HG03442 (cell line): ENCODE measurements around the gene INSM1.

Experiments
- ATAC-seq: cut with Tn5 transposase; IDR thresholded peaks from one replicate; pipeline ENCODE4 v1.9.1; 2021; ENCODE audit warnings: mild to moderate bottlenecking, moderate library complexity; ENCODE audit not compliant: unreplicated experiment

Gene INSM1

DNA sequence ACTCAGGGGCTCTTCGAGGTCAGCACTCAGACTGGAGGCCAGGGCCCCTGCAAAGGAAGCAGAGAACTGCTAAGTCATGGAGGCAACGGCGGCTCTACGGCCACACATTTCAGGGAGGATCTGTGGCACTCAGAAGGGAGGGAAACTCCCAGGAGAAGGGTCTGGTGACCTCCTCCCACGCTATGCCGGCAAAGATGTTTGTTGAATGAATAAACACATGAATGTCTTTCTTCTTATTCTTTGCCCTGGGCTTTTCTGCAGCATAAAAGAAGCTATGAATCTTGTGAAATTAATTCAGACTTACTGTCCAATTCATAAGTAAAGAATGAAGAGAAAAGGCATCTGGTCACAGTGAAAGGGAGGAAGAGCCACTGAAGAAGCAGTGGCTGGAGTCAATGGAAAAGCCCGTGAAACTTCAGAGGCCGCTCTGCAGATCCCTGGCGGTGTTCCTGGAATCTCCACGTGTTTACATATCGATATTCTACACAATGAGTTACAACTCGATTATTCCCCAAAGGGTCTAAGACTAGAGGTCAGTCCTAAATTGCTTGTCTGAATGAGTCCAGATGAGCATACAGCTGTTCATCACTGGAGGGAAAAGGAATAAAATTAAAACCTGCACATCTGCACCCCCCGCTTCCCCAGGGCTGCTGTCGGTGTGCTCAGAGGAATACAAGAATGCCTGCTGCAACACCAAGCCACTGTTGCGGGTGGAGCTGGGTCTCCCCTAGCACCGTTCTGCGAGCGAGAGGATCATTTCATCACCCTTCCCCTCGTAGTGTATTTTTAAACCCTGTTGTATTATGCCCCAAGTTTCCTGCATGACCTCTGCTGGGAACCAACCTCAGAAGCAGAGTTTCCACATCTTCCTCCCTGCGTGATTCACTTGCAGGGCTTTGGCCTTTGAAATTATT is 25.6 kb downstream of the INSM1 start:
- ATAC-seq = no peak

DNA sequence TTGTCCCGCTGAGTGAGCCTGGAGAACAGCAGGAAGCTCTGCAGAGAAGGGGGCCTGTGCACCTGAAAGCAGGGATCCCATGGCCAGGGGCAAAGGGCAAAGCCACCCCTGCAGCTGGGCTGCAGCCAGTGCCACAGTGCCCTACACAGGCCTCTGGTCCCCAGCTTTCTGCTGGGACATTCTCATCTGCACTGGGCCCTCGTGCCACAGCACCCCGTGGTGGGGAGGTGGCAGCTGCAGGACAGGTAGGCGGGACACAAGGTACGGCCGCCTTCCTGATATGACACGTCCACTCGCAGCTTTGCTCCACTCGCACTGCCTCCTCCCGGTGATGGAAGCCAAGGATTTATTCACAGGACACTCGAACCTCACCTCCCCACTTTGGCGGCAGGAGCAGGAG is 27.2 kb downstream of the INSM1 start:
- ATAC-seq = no peak

GRCh38 chr20:20395903-20396568 is 28.1 kb downstream of the INSM1 start:
- no peak for ATAC-seq

- ATAC-seq = no peak
These were observed 28.9 kb downstream of the INSM1 start for GRCh38 chr20:20396794-20397193.

DNA sequence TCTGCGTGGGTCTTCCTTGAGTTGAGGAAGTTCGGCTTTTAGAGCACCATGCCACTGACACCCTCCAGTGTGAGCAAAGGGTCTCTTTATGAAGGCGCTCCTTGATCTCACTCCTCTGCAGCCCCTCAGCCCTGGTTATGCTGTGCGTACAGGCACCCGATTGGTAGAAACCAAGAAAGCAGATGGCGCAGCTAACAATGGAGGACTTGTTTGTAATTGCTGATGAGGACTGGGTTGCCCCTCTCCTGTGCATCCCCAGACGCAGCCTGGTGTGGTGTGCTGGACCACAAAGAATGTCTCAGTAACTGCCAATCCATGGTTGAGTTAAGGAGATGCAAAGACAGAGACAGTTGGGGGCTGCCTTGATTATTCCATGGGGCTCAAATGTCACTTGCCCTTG is 30.2 kb downstream of the INSM1 start:
- no peak for ATAC-seq

- ATAC-seq = no peak
These were observed 31.9 kb downstream of the INSM1 start for GRCh38 chr20:20399531-20400500.

DNA sequence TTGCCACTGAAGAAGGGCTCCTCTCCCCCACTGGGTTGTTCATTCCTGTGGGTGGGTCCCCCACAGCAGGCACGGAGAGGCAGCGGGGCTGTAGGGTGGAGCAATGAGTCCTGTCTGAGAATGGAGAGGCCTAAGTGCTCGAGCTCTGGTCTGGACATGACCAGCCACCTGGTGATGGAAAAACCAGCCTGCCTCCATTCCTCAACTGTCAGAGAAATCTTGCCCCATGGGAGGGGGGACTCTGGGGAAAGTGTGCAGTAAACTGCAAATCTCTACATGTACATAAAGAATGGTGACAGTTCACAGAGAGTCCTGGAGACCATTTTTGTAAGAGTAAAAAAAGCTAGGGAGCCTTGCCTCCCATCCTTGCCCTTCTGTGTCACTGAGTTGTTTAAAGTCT is 34.1 kb downstream of the INSM1 start:
- no peak for ATAC-seq

DNA sequence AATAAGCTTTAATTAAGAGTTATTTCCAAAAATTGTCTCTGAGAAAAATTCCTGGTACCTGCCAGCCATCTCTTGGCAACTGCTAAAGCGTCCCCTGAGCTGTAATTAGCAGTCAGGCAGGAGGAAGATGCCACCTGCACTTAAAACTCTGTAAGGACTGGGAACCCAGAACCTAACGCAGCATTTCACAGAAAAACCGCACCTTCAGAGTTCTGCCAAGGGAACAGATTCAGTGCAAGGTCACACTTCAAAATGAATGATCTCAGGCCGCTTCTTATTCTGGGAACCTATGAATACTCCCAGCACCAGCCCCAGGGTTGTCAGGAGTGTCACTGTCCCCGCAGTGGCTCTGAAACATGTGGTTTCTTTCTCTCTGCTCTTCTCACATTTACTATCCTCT is 36.7 kb downstream of the INSM1 start:
- ATAC-seq = no peak

DNA sequence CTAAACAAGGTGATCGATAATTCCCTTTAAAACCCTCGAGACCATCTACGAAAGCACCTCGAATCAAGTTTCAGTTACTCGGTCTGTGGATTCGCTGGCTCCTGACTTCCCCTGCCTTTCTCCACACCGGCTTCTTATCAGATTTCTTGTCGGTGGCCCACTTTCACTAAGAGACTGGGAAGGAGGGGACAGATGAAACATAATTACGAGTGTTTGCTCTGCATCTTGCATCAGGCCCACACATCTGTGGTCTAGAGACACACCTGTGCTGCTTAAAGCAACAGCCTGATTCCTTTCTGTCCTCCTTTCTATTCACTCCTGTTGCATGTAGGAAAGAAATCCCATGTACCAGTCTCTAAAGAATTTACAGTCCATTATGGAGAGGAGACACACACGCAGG is 37.7 kb downstream of the INSM1 start:
- no peak for ATAC-seq

DNA sequence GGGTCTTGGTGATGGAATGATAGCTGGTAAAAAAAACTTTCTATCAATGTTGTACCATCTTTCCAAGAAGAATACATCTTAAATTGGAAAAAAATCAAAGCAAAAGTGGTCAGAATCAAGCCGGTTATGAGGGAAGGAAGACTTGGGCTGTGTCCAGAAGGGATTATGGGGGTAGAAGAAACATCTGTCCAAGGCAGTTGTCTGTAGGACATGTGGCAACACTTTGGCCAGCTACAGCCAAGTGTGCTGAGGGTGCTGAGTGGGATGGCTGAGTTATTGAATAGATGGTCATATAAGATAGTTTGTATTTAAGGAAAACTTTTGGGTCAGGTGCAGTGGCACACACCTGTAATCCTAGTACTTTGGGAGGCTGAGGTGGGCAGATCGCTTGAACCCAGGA is 38.4 kb downstream of the INSM1 start:
- ATAC-seq = no peak

- no peak for ATAC-seq
These were observed 40.2 kb downstream of the INSM1 start for GRCh38 chr20:20407891-20408805.

GRCh38 chr20:20409331-20409730 is 41.4 kb downstream of the INSM1 start:
- no peak for ATAC-seq

DNA sequence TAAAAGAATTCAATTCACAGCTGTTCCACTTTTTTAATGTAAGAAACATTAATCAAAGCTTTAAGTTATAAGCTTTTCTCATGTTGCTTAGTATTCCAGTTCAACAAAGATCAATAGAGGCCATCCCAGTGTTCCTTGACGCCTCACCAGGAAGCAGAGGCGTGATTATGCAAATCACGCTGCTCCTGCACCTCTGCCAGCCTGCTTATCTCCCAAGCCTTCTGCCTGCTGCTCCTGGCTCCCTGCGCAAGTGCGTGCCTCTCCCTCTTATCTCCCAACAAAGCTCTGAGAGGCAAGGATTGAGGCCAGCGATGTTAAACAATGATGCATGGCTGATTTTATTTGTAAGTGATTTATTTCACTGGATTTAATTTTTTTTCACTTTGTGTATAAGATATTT is 42.8 kb downstream of the INSM1 start:
- ATAC-seq = no peak

DNA sequence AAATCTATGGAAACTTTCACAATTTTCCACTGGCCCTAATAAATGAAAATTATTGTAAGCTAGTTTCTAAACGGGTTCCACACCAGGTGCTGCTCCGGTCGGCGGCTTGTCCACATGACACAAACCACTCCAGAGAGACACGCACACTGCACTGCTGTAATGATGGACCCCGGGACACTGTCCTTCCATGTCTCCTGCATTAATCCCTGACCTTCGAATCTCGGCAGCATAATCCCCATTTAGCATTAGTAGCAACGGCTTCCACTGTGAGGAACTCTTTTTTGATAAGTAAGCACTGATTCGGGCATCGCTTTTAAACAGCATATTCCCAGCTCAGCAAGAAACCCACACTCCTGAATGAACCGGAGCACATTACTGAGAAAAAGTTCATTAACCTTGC is 43.5 kb downstream of the INSM1 start:
- no peak for ATAC-seq

DNA sequence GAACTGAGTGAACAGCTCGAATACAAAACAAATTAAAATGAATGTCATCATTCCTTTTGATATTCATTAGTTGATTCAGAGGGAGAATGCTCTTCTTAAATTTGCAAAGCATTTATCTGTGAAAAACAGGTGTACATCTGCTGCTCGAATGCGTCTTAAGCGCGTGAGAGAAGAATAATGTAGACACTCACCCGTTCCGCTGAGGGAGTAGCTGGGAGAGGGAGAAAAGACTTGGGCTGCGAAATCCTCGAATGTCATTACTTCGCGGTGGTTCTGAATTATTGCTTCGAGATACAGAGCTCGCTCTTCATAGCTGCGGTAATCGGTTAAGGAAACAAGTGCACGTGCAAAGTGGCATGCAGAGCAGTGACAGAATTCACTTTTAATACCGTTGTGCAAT is 43.9 kb downstream of the INSM1 start:
- no peak for ATAC-seq

- no peak for ATAC-seq
These were observed 44.8 kb downstream of the INSM1 start for GRCh38 chr20:20412750-20413149.

- ATAC-seq = no peak
These were observed 45.9 kb downstream of the INSM1 start for GRCh38 chr20:20413810-20414281.

DNA sequence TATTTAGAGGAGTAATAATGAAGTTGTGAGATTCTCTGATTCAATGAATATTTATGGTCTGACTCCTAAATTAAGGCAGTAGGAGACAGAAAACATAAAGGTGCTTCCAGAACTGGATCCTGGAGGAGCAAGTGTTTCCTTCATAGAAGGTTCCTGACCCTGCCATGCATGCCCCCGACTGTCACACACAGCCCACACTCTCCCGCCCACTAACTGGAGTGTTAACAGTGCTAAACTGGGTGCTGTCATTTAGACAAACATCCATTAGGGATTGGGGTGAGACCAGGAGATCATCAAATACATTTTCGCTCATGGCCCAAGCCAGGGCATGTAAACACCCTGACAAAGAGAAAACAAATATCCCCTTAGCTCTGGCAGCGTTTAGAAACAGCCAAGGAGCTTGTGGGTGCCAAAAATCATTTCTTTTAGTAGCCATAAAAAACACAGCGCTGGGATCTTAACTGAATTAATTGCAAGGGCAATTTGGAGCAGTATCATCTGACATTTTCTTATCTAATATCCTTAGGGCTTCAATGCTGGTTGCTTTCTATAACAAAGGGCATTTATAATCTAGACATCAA is 46.8 kb downstream of the INSM1 start:
- ATAC-seq = no peak

DNA sequence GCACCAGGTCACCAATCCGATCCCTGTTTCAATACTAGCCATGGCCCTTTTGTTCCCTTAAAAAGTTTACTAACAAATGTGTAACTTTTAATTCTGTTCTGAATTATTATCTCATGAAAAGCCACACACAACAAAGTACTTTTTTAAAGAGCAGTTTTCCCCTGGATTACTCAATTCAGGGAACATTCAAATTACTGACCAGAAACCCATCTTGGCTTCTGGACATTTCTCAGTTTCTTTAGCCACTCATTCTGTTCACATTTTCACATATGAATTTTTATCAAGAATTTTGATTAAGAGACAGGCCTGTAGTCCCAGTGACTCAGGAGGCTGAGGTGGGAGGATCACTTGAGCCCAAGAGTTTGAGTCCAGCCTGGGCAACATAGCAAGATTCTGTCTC is 47.4 kb downstream of the INSM1 start:
- ATAC-seq = no peak
